ENCODE data around the gene TM4SF20. TPM values are rescaled to one million over a fixed set of nuclear protein-coding genes. Genes with fewer than 3 reads are reported as not detected.

The TM4SF20 gene
- polyA plus RNA-seq, 1 donor (not counting 4 experiments of a cell fraction or from before 2014, with no cell fraction given), result not detected

DNA sequence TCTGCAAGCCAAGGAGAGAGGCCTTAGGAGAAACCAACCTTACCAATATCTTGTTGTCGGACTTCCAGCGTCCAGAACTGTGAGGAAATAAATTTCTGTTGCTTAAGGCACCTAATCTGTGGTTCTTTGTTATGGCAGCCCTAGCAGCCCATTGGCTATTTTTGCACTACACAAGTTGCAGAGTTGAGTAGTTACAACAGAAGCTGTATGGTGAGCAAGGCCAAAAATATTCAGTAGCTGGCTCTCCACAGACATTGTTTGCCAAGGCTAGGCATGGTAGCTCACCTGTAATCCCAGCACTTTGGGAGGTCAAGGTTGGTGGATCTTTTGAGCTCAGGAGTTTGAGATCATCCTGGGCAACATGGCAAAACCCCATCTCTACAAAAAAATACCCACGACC, 35.7 kb upstream of the TM4SF20 start:
- FAIRE-seq, result peak; percentile 89
- dilution Hi-C loops (cut with MboI; ENCODE audit: extremely low pct_ligation_motif_present, low sequenced_read_pairs), result no loop called here
- peaks cover 44% of the 10 kb centered on the region for H3K4me1 ChIP-seq (ENCODE audit: control insufficient read depth, extremely low read depth, insufficient read depth, low read length)
- no peak for DNase-seq (ENCODE audit: low read depth, low spot score)
- H3K9me1 ChIP-seq (ENCODE audit: control insufficient read depth, extremely low read depth, insufficient read depth, low read length), result no peaks in the 10 kb centered on the region
- no peak for TF ChIP-seq EZH2 (IDR thresholded peaks at IDR 0.05; ENCODE audit: low read length)
- TF ChIP-seq, protein P1, sequence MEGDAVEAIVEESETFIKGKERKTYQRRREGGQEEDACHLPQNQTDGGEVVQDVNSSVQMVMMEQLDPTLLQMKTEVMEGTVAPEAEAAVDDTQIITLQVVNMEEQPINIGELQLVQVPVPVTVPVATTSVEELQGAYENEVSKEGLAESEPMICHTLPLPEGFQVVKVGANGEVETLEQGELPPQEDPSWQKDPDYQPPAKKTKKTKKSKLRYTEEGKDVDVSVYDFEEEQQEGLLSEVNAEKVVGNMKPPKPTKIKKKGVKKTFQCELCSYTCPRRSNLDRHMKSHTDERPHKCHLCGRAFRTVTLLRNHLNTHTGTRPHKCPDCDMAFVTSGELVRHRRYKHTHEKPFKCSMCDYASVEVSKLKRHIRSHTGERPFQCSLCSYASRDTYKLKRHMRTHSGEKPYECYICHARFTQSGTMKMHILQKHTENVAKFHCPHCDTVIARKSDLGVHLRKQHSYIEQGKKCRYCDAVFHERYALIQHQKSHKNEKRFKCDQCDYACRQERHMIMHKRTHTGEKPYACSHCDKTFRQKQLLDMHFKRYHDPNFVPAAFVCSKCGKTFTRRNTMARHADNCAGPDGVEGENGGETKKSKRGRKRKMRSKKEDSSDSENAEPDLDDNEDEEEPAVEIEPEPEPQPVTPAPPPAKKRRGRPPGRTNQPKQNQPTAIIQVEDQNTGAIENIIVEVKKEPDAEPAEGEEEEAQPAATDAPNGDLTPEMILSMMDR (optimal IDR thresholded peaks at IDR 0.05 in 1 of 3, IDR thresholded peaks at IDR 0.05 in 1 of 3, conservative IDR thresholded peaks at IDR 0.05 in 1 of 3; ENCODE audit: extremely low read depth in 1 of 3, insufficient read depth in 2 of 3, low read length in 3 of 3), result no peak
- no peaks in the 10 kb centered on the region for H3K36me3 ChIP-seq (ENCODE audit: control insufficient read depth in 2 of 2, extremely low read depth in 1 of 2, insufficient read depth in 2 of 2, low read length in 2 of 2)
- no peaks in the 10 kb centered on the region for H4K20me1 ChIP-seq (ENCODE audit: control insufficient read depth, extremely low read depth, insufficient read depth, low read length)
- H3K4me2 ChIP-seq (ENCODE audit: control insufficient read depth, extremely low read depth, insufficient read depth, low read depth, low read length), result peak overlapping the region; percentile 20
- no peaks in the 10 kb centered on the region for H3K27me3 ChIP-seq (ENCODE audit: control insufficient read depth, extremely low read depth, insufficient read depth, low read length)
- H3K27ac ChIP-seq (ENCODE audit: control insufficient read depth, insufficient read depth, low read length), result peak overlapping the region; percentile 42
- H3K4me3 ChIP-seq (ENCODE audit: control insufficient read depth in 2 of 3, extremely low read depth in 1 of 3, insufficient read depth in 2 of 3, low read depth in 1 of 3, low read length in 3 of 3), result no peak overlapping the region
- H3K79me2 ChIP-seq (ENCODE audit: control insufficient read depth, insufficient read depth, low read length), result no peaks in the 10 kb centered on the region
- peak overlapping the region; percentile 5 for H2AFZ ChIP-seq (ENCODE audit: control insufficient read depth, low read length)
- H3K9me3 ChIP-seq (ENCODE audit: control insufficient read depth, low read depth, low read length), result no peaks in the 10 kb centered on the region
- peak overlapping the region; percentile 4 for H3K9ac ChIP-seq (ENCODE audit: control insufficient read depth, extremely low read depth, insufficient read depth, low read length)

DNA sequence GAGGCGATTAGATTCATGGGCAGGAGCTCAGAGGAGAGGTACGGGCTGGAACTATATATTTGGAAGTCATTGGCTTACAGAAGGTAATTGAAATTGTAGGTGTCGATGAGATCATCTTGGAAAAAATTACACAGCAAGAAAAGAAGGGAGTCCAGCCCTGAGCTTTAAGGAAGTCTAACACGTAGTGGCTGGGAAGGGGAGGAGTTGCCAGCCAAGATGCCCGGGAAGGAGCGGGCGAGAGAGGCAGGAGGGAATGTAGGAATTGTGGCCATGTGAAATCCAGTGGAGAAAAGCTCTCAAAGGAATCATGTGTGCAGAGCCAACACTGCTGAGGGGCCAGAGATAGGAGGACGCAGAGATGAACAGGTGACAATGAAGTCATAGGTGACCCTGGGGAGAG, 34.3 kb upstream of the TM4SF20 start:
- no peaks in the 10 kb centered on the region for H4K20me1 ChIP-seq (ENCODE audit: control insufficient read depth, extremely low read depth, insufficient read depth, low read length)
- FAIRE-seq (no peak), DNase-seq (ENCODE audit: low read depth, low spot score) (no peak)
- H3K9me1 ChIP-seq (ENCODE audit: control insufficient read depth, extremely low read depth, insufficient read depth, low read length), result no peaks in the 10 kb centered on the region
- H3K27ac ChIP-seq (ENCODE audit: control insufficient read depth, insufficient read depth, low read length), result peak overlapping the region; percentile 8
- H3K4me3 ChIP-seq (ENCODE audit: control insufficient read depth in 2 of 3, extremely low read depth in 1 of 3, insufficient read depth in 2 of 3, low read depth in 1 of 3, low read length in 3 of 3), result no peak overlapping the region
- no peaks in the 10 kb centered on the region for H3K9me3 ChIP-seq (ENCODE audit: control insufficient read depth, low read depth, low read length)
- H3K9ac ChIP-seq (ENCODE audit: control insufficient read depth, extremely low read depth, insufficient read depth, low read length), result no peak overlapping the region
- H3K36me3 ChIP-seq (ENCODE audit: control insufficient read depth in 2 of 2, extremely low read depth in 1 of 2, insufficient read depth in 2 of 2, low read length in 2 of 2), result no peaks in the 10 kb centered on the region
- TF ChIP-seq EZH2 (IDR thresholded peaks at IDR 0.05; ENCODE audit: low read length), result no peak
- TF ChIP-seq, protein P1 (optimal IDR thresholded peaks at IDR 0.05 in 1 of 3, IDR thresholded peaks at IDR 0.05 in 1 of 3, conservative IDR thresholded peaks at IDR 0.05 in 1 of 3; ENCODE audit: extremely low read depth in 1 of 3, insufficient read depth in 2 of 3, low read length in 3 of 3), result no peak
- peaks cover 44% of the 10 kb centered on the region for H3K4me1 ChIP-seq (ENCODE audit: control insufficient read depth, extremely low read depth, insufficient read depth, low read length)
- H3K27me3 ChIP-seq (ENCODE audit: control insufficient read depth, extremely low read depth, insufficient read depth, low read length), result no peaks in the 10 kb centered on the region
- peak overlapping the region; percentile 58 for H2AFZ ChIP-seq (ENCODE audit: control insufficient read depth, low read length)
- peak overlapping the region; percentile 16 for H3K4me2 ChIP-seq (ENCODE audit: control insufficient read depth, extremely low read depth, insufficient read depth, low read depth, low read length)
- dilution Hi-C loops (cut with MboI; ENCODE audit: extremely low pct_ligation_motif_present, low sequenced_read_pairs), result no loop called here
- no peaks in the 10 kb centered on the region for H3K79me2 ChIP-seq (ENCODE audit: control insufficient read depth, insufficient read depth, low read length)

Data from keratinocyte (primary cell).